ENCODE measurements around the gene KCNK6. TPM values are rescaled to one million over a fixed set of nuclear protein-coding genes. Genes with fewer than 3 reads are reported as not detected.

Gene KCNK6
- total RNA-seq, 1 donor from 2014 or later, result 4.2 TPM

- DNase-seq, result no peak
- H3K36me3 ChIP-seq, result peaks cover 75% of the 10 kb centered on the region
- H3K9me3 ChIP-seq (replicated peaks), result no peaks in the 10 kb centered on the region
- H3K4me3 ChIP-seq, result no peak overlapping the region
- intact Hi-C loops (cut with micrococcal nuclease), result no loop called here
- H3K27me3 ChIP-seq (ENCODE audit: low read depth), result no peaks in the 10 kb centered on the region
- H3K4me1 ChIP-seq, result peaks cover 42% of the 10 kb centered on the region
- TF ChIP-seq, protein P1, sequence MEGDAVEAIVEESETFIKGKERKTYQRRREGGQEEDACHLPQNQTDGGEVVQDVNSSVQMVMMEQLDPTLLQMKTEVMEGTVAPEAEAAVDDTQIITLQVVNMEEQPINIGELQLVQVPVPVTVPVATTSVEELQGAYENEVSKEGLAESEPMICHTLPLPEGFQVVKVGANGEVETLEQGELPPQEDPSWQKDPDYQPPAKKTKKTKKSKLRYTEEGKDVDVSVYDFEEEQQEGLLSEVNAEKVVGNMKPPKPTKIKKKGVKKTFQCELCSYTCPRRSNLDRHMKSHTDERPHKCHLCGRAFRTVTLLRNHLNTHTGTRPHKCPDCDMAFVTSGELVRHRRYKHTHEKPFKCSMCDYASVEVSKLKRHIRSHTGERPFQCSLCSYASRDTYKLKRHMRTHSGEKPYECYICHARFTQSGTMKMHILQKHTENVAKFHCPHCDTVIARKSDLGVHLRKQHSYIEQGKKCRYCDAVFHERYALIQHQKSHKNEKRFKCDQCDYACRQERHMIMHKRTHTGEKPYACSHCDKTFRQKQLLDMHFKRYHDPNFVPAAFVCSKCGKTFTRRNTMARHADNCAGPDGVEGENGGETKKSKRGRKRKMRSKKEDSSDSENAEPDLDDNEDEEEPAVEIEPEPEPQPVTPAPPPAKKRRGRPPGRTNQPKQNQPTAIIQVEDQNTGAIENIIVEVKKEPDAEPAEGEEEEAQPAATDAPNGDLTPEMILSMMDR (IDR thresholded peaks at IDR 0.05; ENCODE audit: borderline replicate concordance), result no peak
- no peak overlapping the region for H3K27ac ChIP-seq (replicated peaks)
Observed at GRCh38 chr19:38378866-38379265, 59.2 kb downstream of the KCNK6 start.

DNA sequence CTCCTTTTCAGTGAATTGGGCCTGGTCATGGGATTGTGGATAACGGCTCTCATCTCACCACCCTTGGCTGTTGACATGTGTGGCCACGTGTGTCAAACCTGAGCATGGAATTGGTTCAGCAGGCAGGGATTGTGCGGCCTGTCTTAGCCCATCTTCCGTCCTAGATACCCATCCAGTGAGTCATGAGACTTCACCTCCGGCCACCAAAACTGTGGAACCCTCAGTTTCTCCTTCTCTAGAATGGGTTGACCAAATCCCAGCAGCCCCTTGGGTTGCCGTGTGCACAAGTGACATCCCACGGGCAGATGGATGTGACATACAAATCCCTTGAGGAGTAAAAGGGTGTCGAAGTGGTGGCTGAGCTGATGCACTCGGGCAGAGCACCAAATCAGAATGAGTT lies 61.5 kb downstream of the KCNK6 start:
- Histone ChIP-seq H3K27ac (replicated peaks) (no peak overlapping the region), H3K4me3 (no peak overlapping the region), H3K36me3 (peaks cover 96% of the 10 kb centered on the region), H3K27me3 (ENCODE audit: low read depth) (peaks cover 22% of the 10 kb centered on the region), H3K4me1 (peaks cover 34% of the 10 kb centered on the region), H3K9me3 (replicated peaks) (no peaks in the 10 kb centered on the region)
- TF ChIP-seq, protein P1 (IDR thresholded peaks at IDR 0.05; ENCODE audit: borderline replicate concordance), result no peak
- intact Hi-C loops (cut with micrococcal nuclease), result no loop called here
- no peak for DNase-seq

Other genes starting within 250 kb of the KCNK6 start
- gene DPF1, start 95.6 kb upstream of the KCNK6 start, total RNA-seq, result 0.49 TPM
- gene PPP1R14A, start 63.5 kb upstream of the KCNK6 start, total RNA-seq, result 33.3 TPM
- gene SPINT2, start 55.3 kb upstream of the KCNK6 start, total RNA-seq, result 6.8 TPM
- gene C19orf33, start 15.6 kb upstream of the KCNK6 start, total RNA-seq, result 1.6 TPM
- 33.0 TPM for gene YIF1B, start 3.9 kb upstream of the KCNK6 start, total RNA-seq
- gene CATSPERG, start 16.0 kb downstream of the KCNK6 start, total RNA-seq, result 1.4 TPM
- 349 TPM for gene PSMD8, start 54.7 kb downstream of the KCNK6 start, total RNA-seq
- not detected for gene GGN, start 68.2 kb downstream of the KCNK6 start, total RNA-seq
- 0.71 TPM for gene SPRED3, start 68.9 kb downstream of the KCNK6 start, total RNA-seq
- 11.5 TPM for gene FAM98C, start 83.2 kb downstream of the KCNK6 start, total RNA-seq
- gene RASGRP4, start 106.4 kb downstream of the KCNK6 start, total RNA-seq, result 1.5 TPM
- gene RYR1, start 113.8 kb downstream of the KCNK6 start, total RNA-seq, result 0.74 TPM